Lower leg skin (tissue), 4 donors: Measurements from ENCODE around the gene SF1. TPM values are rescaled to one million over a fixed set of nuclear protein-coding genes. Genes with fewer than 3 reads are reported as not detected.

Experiments
- DNase-seq, 2 donors: peaks; one replicate each; pipeline ENCODE4 v3.0.0-alpha.2; 2019; ENCODE audit warnings: low spot score in 2 of 2
- H3K4me3 ChIP-seq: fragments of 200-600 bp; sonication (generic); 2 replicates; pipeline ENCODE4 v1.5.1; 2017; ENCODE audit warnings: mild to moderate bottlenecking, low read depth; ENCODE audit not compliant: poor library complexity, severe bottlenecking
- CTCF ChIP-seq, 3 donors: fragments of 450-650 bp; IDR thresholded peaks; one replicate each; pipeline ENCODE4 v1.5.1; 2016; ENCODE audit warnings: antibody characterized with exemption in 3 of 3, mild to moderate bottlenecking in 3 of 3, moderate library complexity in 2 of 3
- POLR2A ChIP-seq, 2 donors: fragments of 450-650 bp; IDR thresholded peaks; one replicate each; pipeline ENCODE4 v1.6.1; 2016 to 2017; ENCODE audit warnings: antibody characterized with exemption in 2 of 2, mild to moderate bottlenecking in 1 of 2, moderate library complexity in 1 of 2
- WGBS, 2 donors: methylation state at CpG; one replicate each; pipeline ENCODE4 v1.1.5; 2018; 5-methylcytosine and 5-hydroxymethylcytosine counted together
- intact Hi-C: fragments of 100-400 bp; cut with DNase I; formaldehyde crosslinking; loops from one replicate; pipeline ENCODE4 v1.15.0; 2023; ENCODE audit warnings: low total_unique reads
- total RNA-seq, 4 donors: library from RNA; depleted of rRNA; stranded (reverse); fragments of >200 nt; gene quantifications; one replicate each; pipeline ENCODE4 v1.1.0, GENCODE V29; 2016

Gene SF1
- total RNA-seq, 4 donors from 2014 or later, result 130 to 327 (median 178) TPM

GRCh38 chr11:64753019-64753379, 25.3 kb downstream of the SF1 start:
- no peak overlapping the region for H3K4me3 ChIP-seq
- intact Hi-C loops, result no loop called here
- TF ChIP-seq POLR2A (IDR thresholded peaks at IDR 0.05) (no peak), CTCF (IDR thresholded peaks at IDR 0.05) (no peak)
- DNase-seq, result no peak
- 94 to 97% methylated on average over 7 of the region's 7 CpGs for WGBS, 2 donors

- intact Hi-C loops, result no loop called here
- 88 to 89% methylated on average over 14 of the region's 14 CpGs for WGBS, 2 donors
- no peak for TF ChIP-seq CTCF (IDR thresholded peaks at IDR 0.05)
- no peak for TF ChIP-seq POLR2A (IDR thresholded peaks at IDR 0.05)
- no peak for DNase-seq
- H3K4me3 ChIP-seq, result no peak overlapping the region
Observed at GRCh38 chr11:64752175-64752970, 26.0 kb downstream of the SF1 start.

- TF ChIP-seq POLR2A (IDR thresholded peaks at IDR 0.05) (no peak), CTCF (IDR thresholded peaks at IDR 0.05) (no peak)
- no peak for DNase-seq
- intact Hi-C loops, result no loop called here
- 96 to 97% methylated on average over 9 of the region's 9 CpGs for WGBS, 2 donors
- H3K4me3 ChIP-seq, result no peak overlapping the region
Observed at GRCh38 chr11:64751580-64751979, 26.8 kb downstream of the SF1 start.

GRCh38 chr11:64751136-64751535, 27.2 kb downstream of the SF1 start:
- H3K4me3 ChIP-seq, result no peak overlapping the region
- intact Hi-C loops, result no loop called here
- no peak for DNase-seq
- no peak for TF ChIP-seq POLR2A (IDR thresholded peaks at IDR 0.05)
- no peak for TF ChIP-seq CTCF (IDR thresholded peaks at IDR 0.05)
- 87 to 97% methylated on average over 8 of the region's 9 CpGs for WGBS, 2 donors

GRCh38 chr11:64750361-64751054, 27.8 kb downstream of the SF1 start:
- 93 to 97% methylated on average over 13 of the region's 13 CpGs for WGBS, 2 donors
- TF ChIP-seq POLR2A (IDR thresholded peaks at IDR 0.05), result no peak
- no peak for TF ChIP-seq CTCF (IDR thresholded peaks at IDR 0.05)

More at GRCh38 chr11:64750361-64751054, 27.8 kb downstream of the SF1 start:
- no peak overlapping the region for H3K4me3 ChIP-seq
- no peak for DNase-seq
- intact Hi-C loops, result no loop called here
